GM19397 (cell line): ENCODE results near the gene CSAG1.
"Not testable (repeated sequence)": the region's sequence is repeated elsewhere in the genome, so short reads cannot be mapped to it uniquely, and the experiment has no call there.

Source experiments
- ATAC-seq: cut with Tn5 transposase; IDR thresholded peaks from one replicate; pipeline ENCODE4 v1.9.1; 2021; ENCODE audit warnings: mild to moderate bottlenecking, moderate library complexity; ENCODE audit not compliant: unreplicated experiment

Gene CSAG1

GRCh38 chrX:152700390-152700789 lies 33.1 kb downstream of the CSAG1 start:
- not testable (repeated sequence) for ATAC-seq

GRCh38 chrX:152697952-152698931 lies 35.3 kb downstream of the CSAG1 start, which contains the start of gene MAGEA3:
TSS of gene MAGEA3 (plus strand) at chrX:152698794. CDS start at chrX:152700833, 2,039 bp downstream.
- not testable (repeated sequence) for ATAC-seq

GRCh38 chrX:152681012-152681411 lies 52.5 kb downstream of the CSAG1 start:
- ATAC-seq: not testable (repeated sequence)
